Measurements from ENCODE around the gene POU2F2. TPM values are rescaled to one million over a fixed set of nuclear protein-coding genes. Genes with fewer than 3 reads are reported as not detected.

Gene POU2F2
- total RNA-seq, 4 donors from 2014 or later, result 0.93 to 1.8 (median 1.5) TPM

GRCh38 chr19:42080764-42081375, 51.4 kb downstream of the POU2F2 start:
- no peak for ATAC-seq
- peaks cover 0 to 56% of the 10 kb centered on the region in 2 donors for H3K36me3 ChIP-seq
- H3K27me3 ChIP-seq, result no peaks in the 10 kb centered on the region
- H3K4me3 ChIP-seq, result no peak overlapping the region
- 82% methylated on average over 2 of the region's 28 CpGs; no CpG with 5 or more reads in 1 of the 2 donors for WGBS, 2 donors (ENCODE audit: low coverage in 1 of 2)
- no peaks in the 10 kb centered on the region for H3K9me3 ChIP-seq
- no peak for TF ChIP-seq POLR2AphosphoS5 (IDR thresholded peaks at IDR 0.05)
- TF ChIP-seq EP300 (IDR thresholded peaks at IDR 0.05), result no peak
- TF ChIP-seq POLR2A (IDR thresholded peaks at IDR 0.05), result no peak
- no peak for TF ChIP-seq CTCF (IDR thresholded peaks at IDR 0.05)
- peaks cover 0 to 21% (median 13%) of the 10 kb centered on the region in 3 donors for H3K4me1 ChIP-seq
- H3K27ac ChIP-seq, result no peak overlapping the region

GRCh38 chr19:42079886-42080763, 52.1 kb downstream of the POU2F2 start:
- no peak for ATAC-seq
- H3K36me3 ChIP-seq, result peaks cover 0 to 56% of the 10 kb centered on the region in 2 donors

GRCh38 chr19:42079276-42079669, 53.0 kb downstream of the POU2F2 start:
- no peaks in the 10 kb centered on the region for H3K9me3 ChIP-seq
- WGBS, 2 donors (ENCODE audit: low coverage in 1 of 2), result 87 to 100% methylated on average over 1 to 3 of the region's 16 CpGs
- H3K27me3 ChIP-seq, result no peaks in the 10 kb centered on the region
- H3K36me3 ChIP-seq, result peaks cover 0 to 55% of the 10 kb centered on the region in 2 donors
- TF ChIP-seq EP300 (IDR thresholded peaks at IDR 0.05) (no peak), POLR2AphosphoS5 (IDR thresholded peaks at IDR 0.05) (no peak), CTCF (IDR thresholded peaks at IDR 0.05) (no peak)
- H3K4me3 ChIP-seq, result no peak overlapping the region
- peaks cover 0 to 31% (median 17%) of the 10 kb centered on the region in 3 donors for H3K4me1 ChIP-seq
- H3K27ac ChIP-seq, result no peak overlapping the region
- ATAC-seq, result no peak

More at GRCh38 chr19:42079886-42080763, 52.1 kb downstream of the POU2F2 start:
- TF ChIP-seq EP300 (IDR thresholded peaks at IDR 0.05), result no peak
- no peak for TF ChIP-seq POLR2A (IDR thresholded peaks at IDR 0.05)
- TF ChIP-seq POLR2AphosphoS5 (IDR thresholded peaks at IDR 0.05), result no peak
- no peak for TF ChIP-seq CTCF (IDR thresholded peaks at IDR 0.05)
- WGBS, 2 donors (ENCODE audit: low coverage in 1 of 2), result 87 to 98% methylated on average over 6 to 8 of the region's 44 CpGs
- H3K27ac ChIP-seq, result no peak overlapping the region
- H3K4me1 ChIP-seq, result peaks cover 0 to 23% (median 13%) of the 10 kb centered on the region in 3 donors
- no peaks in the 10 kb centered on the region for H3K9me3 ChIP-seq
- no peaks in the 10 kb centered on the region for H3K27me3 ChIP-seq
- H3K4me3 ChIP-seq, result no peak overlapping the region

- 45 to 65% methylated on average over 6 to 8 of the region's 15 CpGs for WGBS, 2 donors (ENCODE audit: low coverage in 1 of 2)
- ATAC-seq, result no peak
- no peak overlapping the region for H3K27ac ChIP-seq
- no peaks in the 10 kb centered on the region for H3K27me3 ChIP-seq
- H3K9me3 ChIP-seq, result no peaks in the 10 kb centered on the region
- H3K4me1 ChIP-seq, result peaks cover 0 to 31% (median 17%) of the 10 kb centered on the region in 3 donors
- H3K36me3 ChIP-seq, result peaks cover 0 to 50% of the 10 kb centered on the region in 2 donors
- no peak for TF ChIP-seq EP300 (IDR thresholded peaks at IDR 0.05)
- no peak for TF ChIP-seq POLR2A (IDR thresholded peaks at IDR 0.05)
- TF ChIP-seq POLR2AphosphoS5 (IDR thresholded peaks at IDR 0.05), result no peak
- TF ChIP-seq CTCF (IDR thresholded peaks at IDR 0.05), result no peak
- H3K4me3 ChIP-seq, result no peak overlapping the region
Observed at GRCh38 chr19:42078538-42079275, 53.5 kb downstream of the POU2F2 start.
